GM23338 (cell line): ENCODE results near the gene COL6A1.

Source experiments
- CREB1 ChIP-seq: fragments of 250-450 bp; sonication (Bioruptor Pico); IDR thresholded peaks from 2 replicates; pipeline ENCODE4 v1.5.0; 2020; ENCODE audit warnings: low read depth, mild to moderate bottlenecking, moderate library complexity
- EZH2 ChIP-seq: fragments of 200-600 bp; sonication (generic); IDR thresholded peaks from one replicate; pipeline ENCODE4 v1.8.0; 2017; ENCODE audit warnings: antibody characterized with exemption, mild to moderate bottlenecking, low read depth; ENCODE audit not compliant: unreplicated experiment
- EZH2phosphoT487 ChIP-seq: fragments of 200-600 bp; sonication (generic); IDR thresholded peaks from one replicate; pipeline ENCODE4 v1.8.1; 2018; ENCODE audit warnings: antibody characterized with exemption; ENCODE audit not compliant: unreplicated experiment
- JUNB ChIP-seq: IDR thresholded peaks from one replicate; pipeline ENCODE4 v1.6.1; 2016; ENCODE audit warnings: antibody characterized with exemption; ENCODE audit not compliant: unreplicated experiment
- NANOG ChIP-seq: IDR thresholded peaks from 2 replicates; pipeline ENCODE4 v1.6.1; 2016; ENCODE audit warnings: antibody characterized with exemption, borderline replicate concordance
- POLR2AphosphoS5 ChIP-seq: IDR thresholded peaks from 2 replicates; pipeline ENCODE4 v1.6.1; 2016; ENCODE audit warnings: antibody characterized with exemption, low read depth
- REST ChIP-seq: IDR thresholded peaks from one replicate; pipeline ENCODE4 v1.6.1; 2018; ENCODE audit warnings: antibody characterized with exemption; ENCODE audit not compliant: unreplicated experiment
- STAT1 ChIP-seq: IDR thresholded peaks from one replicate; pipeline ENCODE4 v1.6.1; 2016; ENCODE audit warnings: antibody characterized with exemption; ENCODE audit not compliant: unreplicated experiment
- ZNF114 ChIP-seq: fragments of 250-450 bp; sonication (Bioruptor Pico); IDR thresholded peaks from 2 replicates; pipeline ENCODE4 v1.5.0; 2020; ENCODE audit warnings: mild to moderate bottlenecking, moderate library complexity
- ZNF331 ChIP-seq: fragments of 250-450 bp; sonication (Bioruptor Pico); IDR thresholded peaks from 2 replicates; pipeline ENCODE4 v1.5.0; 2020; ENCODE audit warnings: low read depth, mild to moderate bottlenecking, moderate library complexity
- TF ChIP-seq, protein P1 (sequence below), 2 experiments: fragments of 200-600 bp in 1 of 2; sonication (generic) in 1 of 2; conservative IDR thresholded peaks; 2 replicates each; pipeline versions ENCODE4 v1.5.1 to v1.6.1; 2016 to 2017; ENCODE audit warnings: antibody characterized with exemption in 2 of 2, low read depth in 2 of 2, mild to moderate bottlenecking in 2 of 2, moderate library complexity in 1 of 2
- TF ChIP-seq, protein P2 (sequence below): IDR thresholded peaks from 2 replicates; pipeline ENCODE4 v1.6.1; 2016; ENCODE audit warnings: antibody characterized with exemption
- TF ChIP-seq, protein P3 (sequence below): fragments of 250-450 bp; sonication (Bioruptor Pico); IDR thresholded peaks from 2 replicates; pipeline ENCODE4 v1.5.0; 2020; ENCODE audit warnings: mild to moderate bottlenecking, moderate library complexity

- TF ChIP-seq POLR2AphosphoS5 (no peak), EZH2 (no peak), EZH2phosphoT487 (no peak), REST (no peak), CREB1 (no peak), JUNB (no peak), ZNF331 (CRISPR knock-in tag) (no peak), NANOG (no peak), ZNF114 (CRISPR knock-in tag) (no peak), STAT1 (no peak)
- TF ChIP-seq, protein P1, sequence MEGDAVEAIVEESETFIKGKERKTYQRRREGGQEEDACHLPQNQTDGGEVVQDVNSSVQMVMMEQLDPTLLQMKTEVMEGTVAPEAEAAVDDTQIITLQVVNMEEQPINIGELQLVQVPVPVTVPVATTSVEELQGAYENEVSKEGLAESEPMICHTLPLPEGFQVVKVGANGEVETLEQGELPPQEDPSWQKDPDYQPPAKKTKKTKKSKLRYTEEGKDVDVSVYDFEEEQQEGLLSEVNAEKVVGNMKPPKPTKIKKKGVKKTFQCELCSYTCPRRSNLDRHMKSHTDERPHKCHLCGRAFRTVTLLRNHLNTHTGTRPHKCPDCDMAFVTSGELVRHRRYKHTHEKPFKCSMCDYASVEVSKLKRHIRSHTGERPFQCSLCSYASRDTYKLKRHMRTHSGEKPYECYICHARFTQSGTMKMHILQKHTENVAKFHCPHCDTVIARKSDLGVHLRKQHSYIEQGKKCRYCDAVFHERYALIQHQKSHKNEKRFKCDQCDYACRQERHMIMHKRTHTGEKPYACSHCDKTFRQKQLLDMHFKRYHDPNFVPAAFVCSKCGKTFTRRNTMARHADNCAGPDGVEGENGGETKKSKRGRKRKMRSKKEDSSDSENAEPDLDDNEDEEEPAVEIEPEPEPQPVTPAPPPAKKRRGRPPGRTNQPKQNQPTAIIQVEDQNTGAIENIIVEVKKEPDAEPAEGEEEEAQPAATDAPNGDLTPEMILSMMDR (conservative IDR thresholded peaks at IDR 0.05; ENCODE audit: low read depth in 2 of 2), result no peak
- TF ChIP-seq, protein P2, sequence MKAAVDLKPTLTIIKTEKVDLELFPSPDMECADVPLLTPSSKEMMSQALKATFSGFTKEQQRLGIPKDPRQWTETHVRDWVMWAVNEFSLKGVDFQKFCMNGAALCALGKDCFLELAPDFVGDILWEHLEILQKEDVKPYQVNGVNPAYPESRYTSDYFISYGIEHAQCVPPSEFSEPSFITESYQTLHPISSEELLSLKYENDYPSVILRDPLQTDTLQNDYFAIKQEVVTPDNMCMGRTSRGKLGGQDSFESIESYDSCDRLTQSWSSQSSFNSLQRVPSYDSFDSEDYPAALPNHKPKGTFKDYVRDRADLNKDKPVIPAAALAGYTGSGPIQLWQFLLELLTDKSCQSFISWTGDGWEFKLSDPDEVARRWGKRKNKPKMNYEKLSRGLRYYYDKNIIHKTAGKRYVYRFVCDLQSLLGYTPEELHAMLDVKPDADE, result no peak
- TF ChIP-seq, protein P3, sequence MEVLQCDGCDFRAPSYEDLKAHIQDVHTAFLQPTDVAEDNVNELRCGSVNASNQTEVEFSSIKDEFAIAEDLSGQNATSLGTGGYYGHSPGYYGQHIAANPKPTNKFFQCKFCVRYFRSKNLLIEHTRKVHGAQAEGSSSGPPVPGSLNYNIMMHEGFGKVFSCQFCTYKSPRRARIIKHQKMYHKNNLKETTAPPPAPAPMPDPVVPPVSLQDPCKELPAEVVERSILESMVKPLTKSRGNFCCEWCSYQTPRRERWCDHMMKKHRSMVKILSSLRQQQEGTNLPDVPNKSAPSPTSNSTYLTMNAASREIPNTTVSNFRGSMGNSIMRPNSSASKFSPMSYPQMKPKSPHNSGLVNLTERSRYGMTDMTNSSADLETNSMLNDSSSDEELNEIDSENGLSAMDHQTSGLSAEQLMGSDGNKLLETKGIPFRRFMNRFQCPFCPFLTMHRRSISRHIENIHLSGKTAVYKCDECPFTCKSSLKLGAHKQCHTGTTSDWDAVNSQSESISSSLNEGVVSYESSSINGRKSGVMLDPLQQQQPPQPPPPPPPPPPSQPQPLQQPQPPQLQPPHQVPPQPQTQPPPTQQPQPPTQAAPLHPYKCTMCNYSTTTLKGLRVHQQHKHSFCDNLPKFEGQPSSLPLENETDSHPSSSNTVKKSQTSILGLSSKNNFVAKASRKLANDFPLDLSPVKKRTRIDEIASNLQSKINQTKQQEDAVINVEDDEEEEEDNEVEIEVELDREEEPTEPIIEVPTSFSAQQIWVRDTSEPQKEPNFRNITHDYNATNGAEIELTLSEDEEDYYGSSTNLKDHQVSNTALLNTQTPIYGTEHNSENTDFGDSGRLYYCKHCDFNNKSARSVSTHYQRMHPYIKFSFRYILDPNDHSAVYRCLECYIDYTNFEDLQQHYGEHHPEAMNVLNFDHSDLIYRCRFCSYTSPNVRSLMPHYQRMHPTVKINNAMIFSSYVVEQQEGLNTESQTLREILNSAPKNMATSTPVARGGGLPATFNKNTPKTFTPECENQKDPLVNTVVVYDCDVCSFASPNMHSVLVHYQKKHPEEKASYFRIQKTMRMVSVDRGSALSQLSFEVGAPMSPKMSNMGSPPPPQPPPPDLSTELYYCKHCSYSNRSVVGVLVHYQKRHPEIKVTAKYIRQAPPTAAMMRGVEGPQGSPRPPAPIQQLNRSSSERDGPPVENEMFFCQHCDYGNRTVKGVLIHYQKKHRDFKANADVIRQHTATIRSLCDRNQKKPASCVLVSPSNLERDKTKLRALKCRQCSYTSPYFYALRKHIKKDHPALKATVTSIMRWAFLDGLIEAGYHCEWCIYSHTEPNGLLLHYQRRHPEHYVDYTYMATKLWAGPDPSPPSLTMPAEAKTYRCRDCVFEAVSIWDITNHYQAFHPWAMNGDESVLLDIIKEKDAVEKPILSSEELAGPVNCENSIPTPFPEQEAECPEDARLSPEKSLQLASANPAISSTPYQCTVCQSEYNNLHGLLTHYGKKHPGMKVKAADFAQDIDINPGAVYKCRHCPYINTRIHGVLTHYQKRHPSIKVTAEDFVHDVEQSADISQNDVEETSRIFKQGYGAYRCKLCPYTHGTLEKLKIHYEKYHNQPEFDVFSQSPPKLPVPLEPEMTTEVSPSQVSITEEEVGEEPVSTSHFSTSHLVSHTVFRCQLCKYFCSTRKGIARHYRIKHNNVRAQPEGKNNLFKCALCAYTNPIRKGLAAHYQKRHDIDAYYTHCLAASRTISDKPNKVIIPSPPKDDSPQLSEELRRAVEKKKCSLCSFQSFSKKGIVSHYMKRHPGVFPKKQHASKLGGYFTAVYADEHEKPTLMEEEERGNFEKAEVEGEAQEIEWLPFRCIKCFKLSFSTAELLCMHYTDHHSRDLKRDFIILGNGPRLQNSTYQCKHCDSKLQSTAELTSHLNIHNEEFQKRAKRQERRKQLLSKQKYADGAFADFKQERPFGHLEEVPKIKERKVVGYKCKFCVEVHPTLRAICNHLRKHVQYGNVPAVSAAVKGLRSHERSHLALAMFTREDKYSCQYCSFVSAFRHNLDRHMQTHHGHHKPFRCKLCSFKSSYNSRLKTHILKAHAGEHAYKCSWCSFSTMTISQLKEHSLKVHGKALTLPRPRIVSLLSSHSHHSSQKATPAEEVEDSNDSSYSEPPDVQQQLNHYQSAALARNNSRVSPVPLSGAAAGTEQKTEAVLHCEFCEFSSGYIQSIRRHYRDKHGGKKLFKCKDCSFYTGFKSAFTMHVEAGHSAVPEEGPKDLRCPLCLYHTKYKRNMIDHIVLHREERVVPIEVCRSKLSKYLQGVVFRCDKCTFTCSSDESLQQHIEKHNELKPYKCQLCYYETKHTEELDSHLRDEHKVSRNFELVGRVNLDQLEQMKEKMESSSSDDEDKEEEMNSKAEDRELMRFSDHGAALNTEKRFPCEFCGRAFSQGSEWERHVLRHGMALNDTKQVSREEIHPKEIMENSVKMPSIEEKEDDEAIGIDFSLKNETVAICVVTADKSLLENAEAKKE (CRISPR knock-in tag), result no peak
These were observed 4.8 kb upstream of the COL6A1 start for GRCh38 chr21:45976701-45977311.
